HepG2 (cell line): ENCODE measurements around the gene WDR47. TPM values are rescaled to one million over a fixed set of nuclear protein-coding genes. Genes with fewer than 3 reads are reported as not detected.

Experiments
- ATAC-seq: fragments of 200-7000 bp; cut with Tn5 transposase; 3 replicates; pipeline ENCODE4 v1.9.1; 2020; ENCODE audit warnings: mild to moderate bottlenecking, moderate library complexity
- BruUV-seq: library from RNA; stranded (reverse); fragments of 400-500 nt; replicated peaks from 2 replicates; lab custom pipeline; 2021; lab: Mats Ljungman, UMichigan
- CTCF ChIA-PET: fragments of 300-600 bp; formaldehyde crosslinking; extraction: SDS; loops from one replicate; lab custom pipeline; 2021; ENCODE audit warnings: low total read pairs, inconsistent platforms, low intra/inter-chr PET ratio; lab: Yijun Ruan, JAX
- POLR2A ChIA-PET: fragments of 350-600 bp; sonication (Branson Sonifier 250); formaldehyde crosslinking; loops from one replicate; lab custom pipeline; 2020; ENCODE audit warnings: antibody characterized with exemption, inconsistent platforms; lab: Yijun Ruan, JAX
- DNase-seq: peaks from one replicate; pipeline ENCODE4 v3.0.0-alpha.2; 2015; ENCODE audit warnings: low spot score
- FAIRE-seq: peaks from 3 replicates; lab custom pipeline; 2011; peaks lifted over from hg19 to GRCh38; lab: Jason Lieb, UNC
- H2AFZ ChIP-seq: one replicate; pipeline ENCODE4 v1.6.1; 2011; ENCODE audit warnings: low read length, inconsistent platforms
- H3K27ac ChIP-seq: fragments of 300-600 bp; 3 replicates; pipeline ENCODE4 v1.8.0; 2011; ENCODE audit warnings: mixed run types, mild to moderate bottlenecking, mixed read lengths, low read length, inconsistent platforms; ENCODE audit not compliant: insufficient read depth; ENCODE audit errors: extremely low read length
- H3K27me3 ChIP-seq, 2 experiments: fragments of 200-600 bp in 1 of 2; 2 replicates in 1 of 2; 3 replicates in 1 of 2; pipeline versions ENCODE4 v1.6.0 to v1.8.0; 2011; ENCODE audit warnings: low read length in 2 of 2, mild to moderate bottlenecking in 2 of 2, moderate library complexity in 2 of 2, inconsistent platforms in 1 of 2; ENCODE audit not compliant: insufficient read depth in 2 of 2, control insufficient read depth in 1 of 2
- H3K36me3 ChIP-seq, 2 experiments: fragments of 200-600 bp in 1 of 2; replicated peaks in 1 of 2; 2 replicates in 1 of 2; 3 replicates in 1 of 2; pipeline versions ENCODE4 v1.5.1 to v1.8.0; 2011; ENCODE audit warnings: low read length in 2 of 2, inconsistent platforms in 1 of 2; ENCODE audit not compliant: insufficient read depth in 2 of 2, control insufficient read depth in 1 of 2
- H3K4me1 ChIP-seq: 2 replicates; pipeline ENCODE4 v1.5.1; 2012; ENCODE audit warnings: low read length, inconsistent platforms; ENCODE audit not compliant: insufficient read depth
- H3K4me2 ChIP-seq: 2 replicates; pipeline ENCODE4 v1.6.0; 2011; ENCODE audit warnings: low read depth, low read length, inconsistent platforms
- H3K4me3 ChIP-seq, 3 experiments: fragments of 200-600 bp in 1 of 3; sonication (generic), shearing (Covaris generic) in 1 of 3; replicated peaks in 1 of 3; 2 replicates each; pipeline ENCODE4 v1.5.1; 2011 to 2016; ENCODE audit warnings: low read length in 3 of 3, inconsistent platforms in 2 of 3, low read depth in 2 of 3, mild to moderate bottlenecking in 2 of 3, control low read depth in 1 of 3, mixed read lengths in 1 of 3; ENCODE audit not compliant: insufficient read depth in 1 of 3
- H3K79me2 ChIP-seq: one replicate; pipeline ENCODE4 v1.6.1; 2011; ENCODE audit warnings: low read length, inconsistent platforms; ENCODE audit not compliant: insufficient read depth
- H3K9ac ChIP-seq: 2 replicates; pipeline ENCODE4 v1.6.0; 2011; ENCODE audit warnings: mild to moderate bottlenecking, low read depth, low read length, inconsistent platforms; ENCODE audit not compliant: insufficient read depth
- H3K9me3 ChIP-seq: 2 replicates; pipeline ENCODE4 v1.5.1; 2012; ENCODE audit warnings: mild to moderate bottlenecking, low read length
- H4K20me1 ChIP-seq: 2 replicates; pipeline ENCODE4 v1.6.0; 2011; ENCODE audit warnings: inconsistent platforms, mild to moderate bottlenecking, low read length, moderate library complexity; ENCODE audit not compliant: insufficient read depth
- CC2D1A ChIP-seq: sonication (generic); formaldehyde crosslinking; IDR thresholded peaks from 2 replicates; pipeline ENCODE4 v1.8.1; 2023; ENCODE audit warnings: mild to moderate bottlenecking, missing genetic modification reagents
- HNF4A ChIP-seq: sonication (generic); formaldehyde crosslinking; IDR thresholded peaks from 2 replicates; pipeline ENCODE4 v1.4.0; 2020; ENCODE audit warnings: missing genetic modification reagents
- ZNF121 ChIP-seq: sonication (generic); formaldehyde crosslinking; IDR thresholded peaks from 2 replicates; pipeline ENCODE4 v1.5.0; 2020; ENCODE audit warnings: mild to moderate bottlenecking, missing genetic modification reagents
- ZNF468 ChIP-seq: sonication (generic); formaldehyde crosslinking; IDR thresholded peaks from 2 replicates; pipeline ENCODE4 v1.8.0; 2022; ENCODE audit warnings: mild to moderate bottlenecking, moderate library complexity, missing genetic modification reagents
- WGBS: methylation state at CpG from one replicate; pipeline ENCODE4 v1.1.6; 2017; ENCODE audit warnings: low lambda C conversion rate; 5-methylcytosine and 5-hydroxymethylcytosine counted together
- in situ Hi-C: cut with HindIII; loops from 2 replicates; pipeline ENCODE4 v1.10.0; 2017; ENCODE audit warnings: low pct_unique_long_range_greater_than_20kb; ENCODE audit not compliant: extremely low pct_ligation_motif_present
- intact Hi-C: fragments of 100-400 bp; cut with micrococcal nuclease; formaldehyde crosslinking; loops from one replicate; pipeline ENCODE4 v1.10.0; 2022; ENCODE audit not compliant: unreplicated experiment
- polyA plus RNA-seq, 8 experiments: library from polyadenylated mRNA; depleted of rRNA in 3 of 8; stranded (reverse) in 7 of 8; unstranded in 1 of 8; fragments of >200 nt; fragmentation: Illumina TruSeq in 4 of 8; extraction: Trizol in 4 of 8; gene quantifications; 2 replicates each; pipeline versions ENCODE4 v1.2.1 to v1.2.3, GENCODE V29; 2011 to 2016; ENCODE audit warnings: low read depth in 4 of 8, missing spikeins in 1 of 8, mixed read lengths in 1 of 8; ENCODE audit not compliant: insufficient read depth in 1 of 8
- total RNA-seq, 5 experiments: library from RNA; depleted of rRNA; stranded (reverse); fragments of >200 nt; fragmentation: Illumina TruSeq; extraction: Trizol; gene quantifications; 2 replicates each; pipeline ENCODE4 v1.2.3, GENCODE V29; 2016; ENCODE audit warnings: low read depth in 1 of 5
- TF ChIP-seq, protein P1 (sequence below): sonication (generic); formaldehyde crosslinking; IDR thresholded peaks from 2 replicates; pipeline ENCODE4 v1.4.0; 2020; ENCODE audit warnings: missing genetic modification reagents

Gene WDR47
- total and polyA plus RNA-seq, 2 of the 13 experiments (the other 11 are each of a cell fraction or from before 2014, with no cell fraction given): 4.3 to 5.9 TPM

DNA sequence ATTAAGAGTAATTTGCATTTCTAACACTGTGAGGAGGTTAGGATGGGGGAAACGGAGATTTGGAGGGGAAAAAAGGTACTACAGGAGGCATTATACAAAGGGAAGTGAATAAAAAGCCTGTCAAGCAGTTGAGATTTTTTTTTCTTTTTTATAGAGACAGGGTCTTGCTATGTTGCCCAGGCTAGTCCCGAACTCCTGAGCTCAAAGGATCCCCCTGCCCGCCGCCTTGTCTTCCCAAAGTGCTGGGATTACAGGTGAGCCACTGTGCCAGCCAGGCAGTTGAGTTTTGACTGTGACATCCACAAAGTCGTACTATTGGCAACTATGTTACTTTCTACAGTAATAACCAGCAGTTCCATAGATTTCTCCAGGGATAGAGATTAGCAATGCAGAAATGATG, 81.2 kb downstream of the WDR47 start:
- peaks cover 42% of the 10 kb centered on the region for H3K79me2 ChIP-seq
- TF ChIP-seq CC2D1A (CRISPR knock-in tag) (no peak), ZNF121 (0 out of 2 replicates have a peak, but pooled peaks have one; percentile 52)
- intact Hi-C loops: loop anchor here (10.0 kb wide), 1 partner anchor 154 kb away; the partner anchor contains the start of gene ELAPOR1
- in situ Hi-C loops: no loop called here
- BruUV-seq: no TSS peak
- no peaks in the 10 kb centered on the region for H3K9me3 ChIP-seq
- ChIA-PET POLR2A (no interaction called here), CTCF (no interaction called here)
- no peak overlapping the region for H3K4me3 ChIP-seq
- 0 out of 2 replicates have a peak overlapping the region, but pooled peaks have one; percentile 10 for H3K4me2 ChIP-seq
- no peaks in the 10 kb centered on the region; a peak in 1 of 5 replicates for H3K27me3 ChIP-seq
- H3K4me1 ChIP-seq: peaks cover 60% of the 10 kb centered on the region
- no peak for ATAC-seq
- H3K9ac ChIP-seq: no peak overlapping the region
- no peak overlapping the region for H2AFZ ChIP-seq
- WGBS: 95% methylated on average over 5 of the region's 5 CpGs
- no peak overlapping the region for H3K27ac ChIP-seq
- DNase-seq: no peak
- peaks cover 0 to 26% of the 10 kb centered on the region in 2 experiments; a peak in 2 of 5 replicates for H3K36me3 ChIP-seq
- FAIRE-seq: no peak
- no peaks in the 10 kb centered on the region for H4K20me1 ChIP-seq

DNA sequence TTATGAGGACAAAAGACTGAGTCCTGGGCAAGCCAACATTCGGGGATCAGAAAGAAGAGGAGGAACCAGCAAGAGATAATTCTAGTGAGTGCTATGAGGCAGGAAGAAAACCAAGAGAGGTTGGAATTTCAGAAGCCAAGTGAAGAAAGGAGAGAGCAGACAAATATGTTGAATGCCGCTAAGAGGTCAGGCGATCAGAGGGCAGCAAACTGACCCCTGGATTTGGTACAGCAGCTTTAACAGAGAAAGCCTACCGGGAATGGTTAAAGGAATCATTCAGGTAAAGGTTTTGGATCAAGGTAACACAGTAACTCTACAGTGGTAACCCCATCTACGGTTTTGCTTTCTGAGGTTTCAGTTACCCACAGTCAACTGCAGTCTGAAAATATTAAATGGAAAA, 84.0 kb downstream of the WDR47 start:
- BruUV-seq: no TSS peak
- no peak for DNase-seq
- 88% methylated on average over 5 of the region's 5 CpGs for WGBS

More for the DNA sequence above, 84.0 kb downstream of the WDR47 start:
- no peaks in the 10 kb centered on the region; the same call in 1 of the 2 replicates for H4K20me1 ChIP-seq
- ChIA-PET CTCF (no interaction called here), POLR2A (no interaction called here)
- no peak overlapping the region for H3K4me2 ChIP-seq
- ATAC-seq (no peak), FAIRE-seq (no peak)
- H3K27ac ChIP-seq: no peak overlapping the region
- peaks cover 55% of the 10 kb centered on the region for H3K4me1 ChIP-seq
- intact Hi-C loops: no loop called here
- peaks cover 62% of the 10 kb centered on the region for H3K79me2 ChIP-seq
- H3K9me3 ChIP-seq: no peaks in the 10 kb centered on the region
- peaks cover 2 to 29% of the 10 kb centered on the region in 2 experiments; a peak in 3 of 5 replicates for H3K36me3 ChIP-seq
- H3K9ac ChIP-seq: no peak overlapping the region
- TF ChIP-seq, protein P1, sequence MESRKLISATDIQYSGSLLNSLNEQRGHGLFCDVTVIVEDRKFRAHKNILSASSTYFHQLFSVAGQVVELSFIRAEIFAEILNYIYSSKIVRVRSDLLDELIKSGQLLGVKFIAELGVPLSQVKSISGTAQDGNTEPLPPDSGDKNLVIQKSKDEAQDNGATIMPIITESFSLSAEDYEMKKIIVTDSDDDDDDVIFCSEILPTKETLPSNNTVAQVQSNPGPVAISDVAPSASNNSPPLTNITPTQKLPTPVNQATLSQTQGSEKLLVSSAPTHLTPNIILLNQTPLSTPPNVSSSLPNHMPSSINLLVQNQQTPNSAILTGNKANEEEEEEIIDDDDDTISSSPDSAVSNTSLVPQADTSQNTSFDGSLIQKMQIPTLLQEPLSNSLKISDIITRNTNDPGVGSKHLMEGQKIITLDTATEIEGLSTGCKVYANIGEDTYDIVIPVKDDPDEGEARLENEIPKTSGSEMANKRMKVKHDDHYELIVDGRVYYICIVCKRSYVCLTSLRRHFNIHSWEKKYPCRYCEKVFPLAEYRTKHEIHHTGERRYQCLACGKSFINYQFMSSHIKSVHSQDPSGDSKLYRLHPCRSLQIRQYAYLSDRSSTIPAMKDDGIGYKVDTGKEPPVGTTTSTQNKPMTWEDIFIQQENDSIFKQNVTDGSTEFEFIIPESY (CRISPR knock-in tag): peak; percentile 55; the same call in 1 of the 2 replicates
- TF ChIP-seq ZNF468 (no peak), HNF4A (CRISPR knock-in tag) (0 out of 2 replicates have a peak, but pooled peaks have one; percentile 7)
- no peak overlapping the region for H2AFZ ChIP-seq
- in situ Hi-C loops: no loop called here
- H3K27me3 ChIP-seq: no peaks in the 10 kb centered on the region; a peak in 1 of 5 replicates
- H3K4me3 ChIP-seq: no peak overlapping the region
